ENCODE data around the gene CDH20.

GRCh38 chr18:61428266-61428665 lies 95.0 kb downstream of the CDH20 start:
- TF ChIP-seq CTCF (IDR thresholded peaks at IDR 0.05) (no peak), POLR2AphosphoS5 (IDR thresholded peaks at IDR 0.05; ENCODE audit: low read depth, low read length) (no peak)

Data from Panc1 (cell line).